Testis (tissue), 2 donors: ENCODE data around the gene ZBTB46.

Experiments used
- POLR2A ChIP-seq: fragments of 450-650 bp; IDR thresholded peaks from one replicate; pipeline ENCODE4 v1.6.1; 2017; ENCODE audit warnings: antibody characterized with exemption, mild to moderate bottlenecking, moderate library complexity
- TF ChIP-seq, protein P1 (sequence below), 3 experiments: fragments of 450-650 bp in 2 of 3; fragments of 200-600 bp in 1 of 3; sonication (generic) in 1 of 3; IDR thresholded peaks; one replicate each; pipeline ENCODE4 v1.5.1; 2016 to 2019; ENCODE audit warnings: antibody characterized with exemption in 3 of 3, mild to moderate bottlenecking in 2 of 3, moderate library complexity in 1 of 3

DNA sequence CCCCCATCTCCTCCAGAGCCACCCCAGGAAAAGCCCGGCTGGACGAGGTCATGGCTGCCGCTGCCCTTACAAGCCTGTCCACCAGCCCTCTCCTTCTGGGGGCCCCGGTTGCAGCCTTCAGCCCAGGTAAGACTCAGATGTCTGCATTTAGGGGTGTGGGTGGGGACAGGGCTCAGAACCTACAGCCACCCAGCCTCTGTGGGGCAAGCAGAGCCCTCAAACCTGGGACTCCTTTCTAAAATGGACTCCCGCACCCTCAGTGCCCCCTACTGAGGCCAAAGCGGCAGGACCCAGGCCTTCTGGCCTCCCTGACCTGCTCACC, 89.7 kb downstream of the ZBTB46 start:
- TF ChIP-seq, protein P1, sequence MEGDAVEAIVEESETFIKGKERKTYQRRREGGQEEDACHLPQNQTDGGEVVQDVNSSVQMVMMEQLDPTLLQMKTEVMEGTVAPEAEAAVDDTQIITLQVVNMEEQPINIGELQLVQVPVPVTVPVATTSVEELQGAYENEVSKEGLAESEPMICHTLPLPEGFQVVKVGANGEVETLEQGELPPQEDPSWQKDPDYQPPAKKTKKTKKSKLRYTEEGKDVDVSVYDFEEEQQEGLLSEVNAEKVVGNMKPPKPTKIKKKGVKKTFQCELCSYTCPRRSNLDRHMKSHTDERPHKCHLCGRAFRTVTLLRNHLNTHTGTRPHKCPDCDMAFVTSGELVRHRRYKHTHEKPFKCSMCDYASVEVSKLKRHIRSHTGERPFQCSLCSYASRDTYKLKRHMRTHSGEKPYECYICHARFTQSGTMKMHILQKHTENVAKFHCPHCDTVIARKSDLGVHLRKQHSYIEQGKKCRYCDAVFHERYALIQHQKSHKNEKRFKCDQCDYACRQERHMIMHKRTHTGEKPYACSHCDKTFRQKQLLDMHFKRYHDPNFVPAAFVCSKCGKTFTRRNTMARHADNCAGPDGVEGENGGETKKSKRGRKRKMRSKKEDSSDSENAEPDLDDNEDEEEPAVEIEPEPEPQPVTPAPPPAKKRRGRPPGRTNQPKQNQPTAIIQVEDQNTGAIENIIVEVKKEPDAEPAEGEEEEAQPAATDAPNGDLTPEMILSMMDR (IDR thresholded peaks at IDR 0.05), result no peak
- no peak for TF ChIP-seq POLR2A
